Panc1 (cell line): ENCODE data around the gene TMEM182. TPM values are rescaled to one million over a fixed set of nuclear protein-coding genes. Genes with fewer than 3 reads are reported as not detected.

ENCODE experiments used
- ATAC-seq: fragments of 200-7000 bp; cut with Tn5 transposase; 2 replicates; pipeline ENCODE4 v1.9.1; 2020; ENCODE audit warnings: mild to moderate bottlenecking, moderate library complexity
- BruUV-seq: library from RNA; stranded (reverse); fragments of 400-500 nt; replicated peaks from 2 replicates; lab custom pipeline; 2021; lab: Mats Ljungman, UMichigan
- CTCF ChIA-PET: fragments of 300-600 bp; sonication (Branson Sonifier 250); formaldehyde crosslinking; loops from one replicate; lab custom pipeline; 2022; ENCODE audit warnings: antibody characterized with exemption; lab: Charles Lee
- POLR2A ChIA-PET: fragments of 300-600 bp; sonication (Branson Sonifier 250); formaldehyde crosslinking; loops from one replicate; lab custom pipeline; 2022; ENCODE audit warnings: antibody characterized with exemption; lab: Charles Lee
- DNase-seq: peaks from one replicate; pipeline ENCODE4 v3.0.0-alpha.2; 2010; ENCODE audit warnings: low read depth, low spot score
- H3K27ac ChIP-seq: 2 replicates; pipeline ENCODE4 v1.5.1; 2011; ENCODE audit warnings: mild to moderate bottlenecking, low read length, inconsistent platforms
- H3K27me3 ChIP-seq: fragments of 200-500 bp; sonication (Bioruptor generic); 2 replicates; pipeline ENCODE4 v1.6.0; 2014; ENCODE audit warnings: low read length, inconsistent platforms; ENCODE audit not compliant: control insufficient read depth, insufficient read depth
- H3K36me3 ChIP-seq: fragments of 200-500 bp; sonication (Bioruptor generic); 2 replicates; pipeline ENCODE4 v1.5.1; 2014; ENCODE audit warnings: inconsistent platforms, mild to moderate bottlenecking, low read length, moderate library complexity; ENCODE audit not compliant: control insufficient read depth, insufficient read depth
- H3K4me1 ChIP-seq: 2 replicates; pipeline ENCODE4 v1.5.1; 2011; ENCODE audit warnings: inconsistent platforms, mild to moderate bottlenecking, low read length, moderate library complexity; ENCODE audit not compliant: control insufficient read depth, insufficient read depth
- H3K4me3 ChIP-seq, 2 experiments: 2 replicates each; pipeline ENCODE4 v1.5.1; 2011 to 2012; ENCODE audit warnings: low read depth in 2 of 2, low read length in 2 of 2, mild to moderate bottlenecking in 2 of 2, inconsistent platforms in 1 of 2, moderate library complexity in 1 of 2
- H3K9me3 ChIP-seq: fragments of 200-500 bp; sonication (Bioruptor generic); 2 replicates; pipeline ENCODE4 v1.5.1; 2014; ENCODE audit warnings: low read depth, mild to moderate bottlenecking, inconsistent platforms, low read length, moderate library complexity; ENCODE audit not compliant: control insufficient read depth, insufficient read depth
- CTCF ChIP-seq: fragments of 450-650 bp; IDR thresholded peaks from 2 replicates; pipeline ENCODE4 v1.5.1; 2017; ENCODE audit warnings: mild to moderate bottlenecking
- POLR2AphosphoS5 ChIP-seq: IDR thresholded peaks from 2 replicates; pipeline ENCODE4 v1.6.1; 2012; ENCODE audit warnings: mild to moderate bottlenecking, low read depth, low read length, moderate library complexity
- REST ChIP-seq, 2 experiments: IDR thresholded peaks; 2 replicates each; pipeline ENCODE4 v1.6.1; 2011 to 2012; ENCODE audit warnings: low read depth in 2 of 2, control low read depth in 1 of 2, low read length in 1 of 2, mild to moderate bottlenecking in 1 of 2, moderate library complexity in 1 of 2; ENCODE audit not compliant: insufficient read depth in 1 of 2
- SIN3A ChIP-seq: IDR thresholded peaks from 2 replicates; pipeline ENCODE4 v1.6.1; 2012; ENCODE audit warnings: low read depth, mild to moderate bottlenecking, low read length, moderate library complexity, borderline replicate concordance; ENCODE audit not compliant: insufficient read depth
- TCF7L2 ChIP-seq: IDR thresholded peaks from 2 replicates; pipeline ENCODE4 v1.6.1; 2011; ENCODE audit warnings: mild to moderate bottlenecking, low read depth, low read length, inconsistent platforms
- in situ Hi-C: cut with HindIII; loops from 2 replicates; pipeline ENCODE4 v1.10.0; 2016; ENCODE audit warnings: low sequenced_read_pairs, low pct_unique_long_range_greater_than_20kb
- intact Hi-C: fragments of 100-400 bp; cut with micrococcal nuclease; formaldehyde crosslinking; loops from one replicate; pipeline ENCODE4 v1.10.0; 2022; ENCODE audit not compliant: unreplicated experiment
- total RNA-seq: library from RNA; stranded (reverse); gene quantifications from one replicate; pipeline ENCODE4 v1.2.1, GENCODE V29; 2021; ENCODE audit not compliant: unreplicated experiment

Gene TMEM182
- total RNA-seq, 1 experiment from 2014 or later: 6.2 TPM

- BruUV-seq: no TSS peak
- intact Hi-C loops: no loop called here
- Histone ChIP-seq H3K27ac (no peak overlapping the region), H3K27me3 (no peaks in the 10 kb centered on the region), H3K4me1 (no peaks in the 10 kb centered on the region), H3K9me3 (no peaks in the 10 kb centered on the region), H3K4me3 (no peak overlapping the region), H3K36me3 (no peaks in the 10 kb centered on the region)
- DNase-seq: no peak
- no peak for TF ChIP-seq TCF7L2
- TF ChIP-seq SIN3A: no peak
- no peak for TF ChIP-seq CTCF
- TF ChIP-seq POLR2AphosphoS5: no peak
- TF ChIP-seq REST (IDR thresholded peaks at IDR 0.05; ENCODE audit: insufficient read depth in 1 of 2, low read depth in 2 of 2, low read length in 1 of 2): no peak
- POLR2A ChIA-PET: no interaction called here
- CTCF ChIA-PET: no interaction called here
- in situ Hi-C loops: no loop called here
- no peak for ATAC-seq
Observed at GRCh38 chr2:102788885-102789260, 27.0 kb downstream of the TMEM182 start.

GRCh38 chr2:102789349-102790090 lies 27.7 kb downstream of the TMEM182 start:
- BruUV-seq: no TSS peak
- Histone ChIP-seq H3K36me3 (no peaks in the 10 kb centered on the region), H3K4me3 (no peak overlapping the region), H3K27ac (no peak overlapping the region), H3K4me1 (no peaks in the 10 kb centered on the region), H3K27me3 (no peaks in the 10 kb centered on the region), H3K9me3 (no peaks in the 10 kb centered on the region)
- no peak for DNase-seq
- CTCF ChIA-PET: no interaction called here
- POLR2A ChIA-PET: no interaction called here
- in situ Hi-C loops: no loop called here
- TF ChIP-seq CTCF (no peak), TCF7L2 (no peak), SIN3A (no peak), REST (IDR thresholded peaks at IDR 0.05; ENCODE audit: insufficient read depth in 1 of 2, low read depth in 2 of 2, low read length in 1 of 2) (no peak), POLR2AphosphoS5 (no peak)
- ATAC-seq: no peak
- intact Hi-C loops: no loop called here
